SW 1271 (cell line): ENCODE measurements around the gene KIF26B.

Source experiments
- DNase-seq, 2 experiments: peaks; one replicate each; lab custom pipeline; 2025; lab: John Stamatoyannopoulos, UW

The KIF26B gene

DNA sequence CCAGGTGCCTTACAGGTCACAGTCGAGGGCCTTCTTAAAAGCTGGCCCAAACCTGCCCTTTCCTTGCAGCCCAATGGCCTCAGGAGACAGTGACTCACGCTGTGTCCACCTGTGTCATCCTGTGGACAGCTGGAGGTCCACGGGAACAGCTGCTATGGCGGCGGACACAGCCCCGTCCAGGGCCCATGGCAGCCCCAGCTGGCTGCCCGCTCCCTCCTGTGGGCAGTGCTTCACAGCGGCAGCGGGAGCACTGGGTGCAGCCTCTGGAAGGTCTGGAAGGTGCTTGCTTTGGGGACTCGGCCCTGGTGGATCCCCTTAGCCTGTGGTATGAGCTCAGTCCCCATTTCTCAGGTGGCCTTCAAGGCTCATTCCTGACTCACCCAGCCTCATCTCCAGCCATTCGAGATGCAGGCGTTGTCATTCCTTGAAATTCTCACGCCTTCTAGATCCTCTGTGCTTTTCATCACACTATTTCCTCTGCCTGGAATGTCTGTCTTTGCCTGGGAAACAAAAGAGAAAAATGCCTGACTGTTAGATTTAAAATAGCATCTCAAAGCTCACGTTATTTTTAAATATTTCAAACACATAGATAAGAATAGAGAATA lies 86.8 kb downstream of the KIF26B start:
- no peak for DNase-seq

DNA sequence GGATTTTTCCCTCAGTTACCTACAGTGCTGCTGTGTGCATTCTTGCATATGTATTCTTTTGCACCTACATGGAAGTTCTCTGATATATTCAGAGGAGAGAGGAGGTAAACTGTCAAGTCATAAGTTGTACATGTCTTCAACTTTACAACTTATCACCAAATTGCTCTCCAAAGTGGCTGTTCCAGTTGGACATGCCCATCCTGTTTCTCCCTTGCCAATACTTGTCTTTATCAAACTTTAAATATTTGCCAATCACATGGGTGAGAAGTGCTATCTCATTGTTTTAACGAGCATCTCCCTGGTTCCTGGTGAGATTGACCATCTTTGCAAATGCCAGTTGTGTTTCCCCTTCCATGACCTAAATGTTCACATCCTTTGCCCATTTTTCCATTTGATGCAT lies 88.2 kb downstream of the KIF26B start:
- no peak for DNase-seq

DNA sequence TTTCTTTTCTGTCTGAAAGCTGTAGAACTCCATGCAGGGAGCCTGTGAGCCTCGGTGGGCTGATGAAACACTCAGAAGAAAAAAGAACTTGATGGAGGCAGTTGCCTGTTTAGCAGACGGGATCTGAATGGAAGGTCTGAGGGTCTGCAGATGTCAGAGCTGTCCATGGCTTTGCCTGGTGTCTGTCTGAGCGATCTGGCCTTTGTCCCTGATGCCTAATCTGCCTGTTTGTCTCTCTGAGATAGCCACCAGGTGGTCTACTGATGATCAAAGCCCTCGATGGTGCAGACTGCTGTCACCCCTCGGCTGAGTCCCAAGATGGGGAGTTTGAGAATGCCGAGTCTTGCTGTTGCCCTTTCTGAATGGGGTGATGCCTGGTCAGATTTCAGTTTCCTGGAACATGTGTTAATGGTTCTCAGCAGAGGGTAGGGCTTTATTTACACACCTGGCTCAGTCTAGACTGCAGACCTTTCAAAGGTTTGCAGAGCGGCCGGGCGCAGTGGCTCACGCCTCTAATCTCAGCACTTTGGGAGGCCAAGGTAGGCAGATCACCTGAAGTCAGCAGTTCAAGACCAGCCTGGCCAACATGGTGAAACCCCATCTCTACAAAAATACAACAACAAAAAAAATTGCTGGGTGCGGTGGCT lies 90.4 kb downstream of the KIF26B start:
- no peak for DNase-seq

DNA sequence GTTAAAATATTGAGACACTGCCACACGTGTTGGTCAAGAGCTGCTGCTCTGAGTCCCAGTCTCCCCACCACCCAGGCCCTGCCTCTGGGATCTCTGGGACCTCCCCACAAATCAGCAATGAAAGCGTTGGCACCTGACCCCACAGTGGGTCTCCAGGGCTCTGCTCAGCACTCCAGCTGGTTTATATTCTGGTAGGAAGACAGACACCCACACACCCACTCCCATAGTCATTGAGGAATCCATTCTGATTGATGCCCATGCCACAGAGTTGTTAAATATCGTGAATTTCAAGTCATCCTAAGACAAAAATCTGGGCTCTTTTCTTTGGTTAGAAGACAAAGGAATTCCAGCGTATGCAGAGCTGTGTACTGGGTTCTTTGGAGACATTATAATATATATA lies 91.6 kb downstream of the KIF26B start:
- DNase-seq, result no peak

DNA sequence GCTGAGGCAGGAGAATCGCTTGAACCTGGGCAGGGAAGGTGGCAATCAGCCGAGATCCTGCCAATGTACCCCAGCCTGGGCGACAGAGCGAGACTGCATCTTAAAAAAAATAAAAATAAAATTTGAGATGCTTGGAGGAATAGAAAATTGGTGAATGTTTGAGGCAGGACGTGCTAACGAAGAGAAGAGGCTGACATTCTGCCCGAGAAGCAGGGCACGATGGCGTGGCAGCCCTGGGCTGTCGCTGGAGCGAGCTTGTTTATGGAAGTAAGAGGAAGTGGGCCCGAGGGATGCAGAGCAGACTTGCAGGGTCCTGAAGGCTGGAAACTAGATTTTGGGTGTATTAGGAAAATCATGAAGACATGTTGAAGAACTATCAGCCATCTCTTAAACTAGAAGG lies 92.6 kb downstream of the KIF26B start:
- DNase-seq, result no peak

DNA sequence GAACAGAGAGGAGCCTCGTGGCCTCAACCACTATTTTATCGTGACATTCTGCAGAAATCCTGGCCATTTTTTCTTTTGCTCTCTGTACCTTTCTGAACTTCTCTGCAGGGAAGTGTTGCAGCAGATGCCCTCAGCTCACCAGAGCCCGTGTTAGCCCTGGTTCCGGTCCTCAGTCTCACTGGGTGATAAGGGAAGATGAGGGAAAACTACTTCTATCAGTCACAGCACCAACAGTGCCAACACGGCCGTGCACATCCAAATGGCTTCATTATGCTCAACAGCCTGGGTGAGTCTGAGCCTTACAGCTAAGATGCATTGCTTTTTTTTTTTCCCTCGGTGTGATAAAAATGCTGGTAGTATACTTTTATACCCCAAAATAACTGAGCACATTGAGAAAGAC lies 93.0 kb downstream of the KIF26B start:
- no peak for DNase-seq

DNA sequence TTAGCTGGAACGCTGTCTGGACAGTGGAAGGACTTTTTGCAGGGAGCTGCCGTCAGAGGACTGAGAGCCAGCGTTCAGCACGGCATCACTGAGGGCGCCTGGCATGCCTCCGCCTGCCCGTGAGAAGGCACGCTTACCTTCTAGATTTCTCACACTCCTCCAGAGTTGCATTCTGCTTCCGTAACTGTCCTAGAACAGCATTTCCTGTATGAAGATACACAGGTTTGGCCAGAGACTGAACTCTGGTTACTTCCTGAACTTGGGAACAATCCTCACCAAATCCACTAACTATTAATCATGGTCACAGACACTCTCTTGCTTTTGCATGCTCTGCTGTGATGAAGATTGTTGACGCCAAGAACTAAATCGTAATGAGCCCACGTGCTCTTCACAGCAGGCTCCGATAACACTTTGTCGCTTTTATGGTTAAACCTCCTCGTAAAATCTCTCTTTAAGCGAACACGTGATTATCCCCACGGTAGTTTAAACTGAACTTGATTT lies 93.5 kb downstream of the KIF26B start:
- no peak for DNase-seq

DNA sequence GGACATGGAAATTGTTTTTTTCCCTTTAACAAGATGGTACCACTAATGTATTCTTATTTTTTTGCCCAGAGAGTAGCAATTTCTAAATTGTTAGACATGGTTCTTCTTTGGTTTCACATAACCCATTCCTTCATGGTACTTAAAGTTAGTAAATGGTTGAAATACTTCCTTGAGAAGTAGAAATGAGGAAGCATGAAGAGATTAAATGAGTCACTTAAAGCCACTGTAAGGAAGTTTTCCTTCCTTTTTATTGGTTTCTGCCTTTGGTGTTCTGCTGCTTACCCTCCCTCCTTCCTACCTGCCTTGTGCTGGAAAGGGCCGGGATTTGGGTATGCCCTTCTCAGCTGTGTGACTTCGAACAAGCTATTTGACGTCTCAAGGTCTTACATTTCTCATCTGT lies 101.0 kb downstream of the KIF26B start:
- no peak for DNase-seq

DNA sequence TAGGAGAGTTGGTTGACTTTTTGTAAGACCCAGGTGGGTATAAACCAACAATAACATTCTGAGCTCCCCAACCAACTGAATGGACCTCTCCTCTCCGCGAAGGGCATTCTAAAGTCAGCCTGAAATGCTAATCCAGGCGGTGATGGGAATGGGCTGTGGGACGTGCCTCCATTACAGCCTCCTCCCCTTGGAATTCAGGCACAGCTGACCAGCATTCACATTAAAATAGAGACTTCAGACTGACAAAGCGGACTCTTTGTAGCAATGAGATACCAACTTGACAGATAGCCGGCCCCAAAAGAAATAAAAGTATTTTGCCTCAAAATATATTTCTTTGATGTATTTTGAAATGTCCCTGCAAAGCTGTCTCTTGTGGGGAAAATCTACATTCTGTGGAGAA lies 101.7 kb downstream of the KIF26B start:
- DNase-seq, result no peak

DNA sequence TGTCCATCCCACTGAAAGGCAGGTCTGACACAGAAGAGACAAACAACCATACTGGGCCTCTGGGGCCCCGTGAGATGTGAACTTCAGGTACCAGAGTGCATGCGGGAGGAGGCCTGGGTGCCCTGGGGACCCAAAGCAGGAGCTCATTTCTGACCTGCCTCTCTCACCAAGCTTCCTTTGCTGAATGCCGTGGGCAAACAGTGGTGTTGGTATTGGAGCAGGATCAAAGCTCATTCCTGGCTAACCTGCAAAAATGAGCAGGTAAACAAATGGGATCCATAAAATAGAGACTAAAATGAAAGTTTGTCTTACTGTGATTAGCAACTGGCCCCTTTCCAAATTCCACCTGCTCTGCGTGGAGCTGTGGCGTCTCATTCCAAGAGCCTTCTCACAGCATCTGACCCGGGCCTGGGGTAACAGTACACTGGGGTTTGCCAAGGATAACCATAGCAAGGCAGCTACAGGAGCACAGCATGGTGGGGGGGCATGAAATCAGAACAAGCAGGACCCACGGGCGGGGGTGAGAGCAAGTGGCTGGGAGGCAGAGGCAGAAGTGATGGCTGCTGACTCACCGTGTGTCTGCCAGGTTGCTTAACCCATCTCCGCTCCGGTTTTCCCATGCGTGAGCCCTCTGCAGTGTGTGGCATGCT lies 103.6 kb downstream of the KIF26B start:
- DNase-seq, result no peak

DNA sequence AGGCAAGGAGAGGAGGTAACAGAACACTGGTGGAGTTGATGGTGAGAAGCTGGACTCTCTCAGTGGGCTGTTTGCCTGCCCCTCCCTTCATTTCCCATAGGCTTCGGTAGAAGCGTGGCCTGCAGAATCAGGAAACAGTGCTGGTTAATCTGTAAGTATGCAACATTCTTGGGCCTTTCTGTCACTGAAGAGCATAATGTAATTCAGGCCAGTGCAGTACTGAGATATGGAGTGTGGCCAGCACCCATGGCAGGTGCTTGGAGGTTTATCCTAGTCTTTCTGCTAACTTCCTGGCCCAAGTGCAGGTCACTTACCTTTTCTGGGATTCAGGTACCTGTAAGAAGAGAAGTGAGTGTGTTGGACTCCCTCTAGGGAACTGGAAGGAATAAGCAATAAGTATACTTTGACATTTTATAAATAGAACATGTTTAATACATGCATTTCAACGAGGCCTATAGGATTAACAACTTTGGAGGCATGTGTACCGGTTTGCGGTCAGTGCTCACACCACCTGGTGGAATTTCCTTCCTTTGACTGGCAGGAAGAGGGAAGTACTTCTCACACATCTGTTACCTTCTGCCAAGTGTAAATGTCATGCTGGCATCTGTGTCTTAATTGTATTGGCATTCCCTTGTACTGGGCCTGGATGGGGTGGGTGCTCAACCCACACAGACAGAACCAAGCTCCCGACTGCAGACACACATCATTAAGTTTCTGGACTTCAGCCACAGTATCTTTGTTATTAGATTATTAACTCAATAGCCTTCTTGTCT lies 105.5 kb downstream of the KIF26B start:
- no peak for DNase-seq

DNA sequence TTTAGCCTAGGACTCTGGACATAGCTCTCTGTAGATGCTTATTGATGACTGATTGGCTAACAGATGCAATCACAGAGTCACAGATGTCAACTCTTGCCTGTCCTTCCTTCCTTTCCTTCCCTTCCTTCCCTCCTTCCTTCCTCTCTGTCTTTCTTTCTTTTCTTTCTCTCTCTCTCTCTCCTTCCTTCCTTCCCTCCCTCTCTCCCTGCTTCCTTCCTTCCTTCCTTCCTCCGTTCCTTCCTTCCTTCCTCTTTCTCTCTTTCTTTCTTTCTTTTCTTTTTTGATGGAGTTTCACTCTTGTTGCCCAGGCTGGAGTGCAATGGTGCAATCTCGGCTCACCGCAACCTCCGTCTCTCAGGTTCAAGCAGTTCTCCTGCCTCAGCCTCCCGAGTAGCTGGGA lies 106.1 kb downstream of the KIF26B start:
- DNase-seq, result no peak

DNA sequence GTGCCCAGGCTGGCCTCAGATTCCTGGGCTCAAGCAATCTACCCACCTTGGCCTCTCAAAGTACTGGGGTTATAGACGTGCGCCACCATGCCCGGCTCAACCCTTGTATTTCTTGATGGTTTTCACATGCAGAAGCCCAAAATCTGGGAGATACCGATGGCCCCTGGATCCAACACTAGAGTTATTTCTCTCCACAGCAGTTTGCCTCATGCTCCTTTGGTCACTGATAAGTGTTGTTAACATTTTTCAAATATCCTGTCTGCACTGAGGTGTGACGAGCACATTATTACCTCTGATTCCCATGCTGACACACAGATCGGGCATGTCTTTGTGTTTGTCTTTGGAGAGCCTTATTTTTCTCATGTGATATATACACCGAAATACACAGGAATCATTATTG lies 107.0 kb downstream of the KIF26B start:
- no peak for DNase-seq

DNA sequence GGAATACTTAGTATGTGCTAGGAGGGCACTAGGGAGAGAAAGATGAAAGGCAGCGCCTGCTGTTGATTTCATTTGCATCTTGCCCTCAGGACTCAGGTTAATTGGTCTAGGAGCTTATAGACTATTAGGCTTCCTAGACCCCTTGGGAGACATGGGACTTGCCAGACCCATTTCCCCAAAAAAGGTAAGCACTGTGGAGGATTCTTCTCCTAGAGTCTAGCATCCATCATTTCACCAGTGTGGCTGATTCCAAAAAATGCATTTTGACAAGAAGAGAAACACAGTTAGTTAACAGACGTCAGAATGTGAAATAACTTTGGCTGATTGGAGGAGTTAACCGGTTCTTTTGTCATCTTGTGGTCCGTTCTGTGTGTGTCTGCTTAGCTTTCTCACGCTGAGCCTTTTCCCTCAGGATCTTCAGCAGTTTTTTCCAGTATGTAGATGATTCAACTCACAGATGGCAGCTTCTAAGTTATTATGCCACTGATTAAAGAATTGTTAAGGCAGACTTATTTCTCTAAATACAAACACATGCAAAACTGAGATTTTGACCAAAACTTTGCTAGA lies 108.8 kb downstream of the KIF26B start:
- no peak for DNase-seq

DNA sequence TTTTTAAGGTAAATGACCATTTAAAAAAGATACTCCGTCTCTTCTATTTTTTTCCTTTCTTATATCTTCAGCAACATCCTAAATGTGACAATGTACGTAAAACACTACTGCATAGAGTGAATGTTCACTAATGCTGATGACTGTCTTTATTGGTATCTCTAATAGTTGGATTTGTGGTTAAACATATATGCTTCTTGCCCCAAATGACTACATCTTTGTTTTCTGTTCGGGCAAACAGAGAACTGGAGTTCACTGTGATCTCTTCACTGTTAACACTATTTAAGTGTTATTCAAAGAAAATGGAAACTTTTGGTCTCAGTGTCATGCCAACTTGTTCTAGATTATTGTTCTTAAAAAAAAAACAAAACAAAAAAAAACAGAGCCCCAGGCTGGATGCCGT lies 109.4 kb downstream of the KIF26B start:
- no peak for DNase-seq

DNA sequence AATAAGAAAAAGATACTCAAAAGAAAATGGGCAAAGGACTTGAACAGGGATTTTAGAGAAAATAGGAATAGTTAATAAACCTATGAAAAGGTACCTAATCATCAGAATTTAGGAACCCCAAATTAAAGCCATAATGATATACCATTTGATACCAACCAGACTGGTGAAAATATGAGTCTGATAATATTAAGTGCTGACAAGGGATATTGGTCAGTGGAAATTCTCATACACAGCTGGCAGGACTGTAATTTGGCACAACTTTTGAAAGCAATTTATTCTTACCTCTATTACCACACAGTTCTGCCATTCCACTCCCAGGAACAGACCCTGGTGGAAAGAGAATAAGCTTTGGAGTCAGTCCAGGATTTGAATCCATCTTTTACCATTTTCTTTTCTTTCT lies 111.3 kb downstream of the KIF26B start:
- DNase-seq, result no peak

DNA sequence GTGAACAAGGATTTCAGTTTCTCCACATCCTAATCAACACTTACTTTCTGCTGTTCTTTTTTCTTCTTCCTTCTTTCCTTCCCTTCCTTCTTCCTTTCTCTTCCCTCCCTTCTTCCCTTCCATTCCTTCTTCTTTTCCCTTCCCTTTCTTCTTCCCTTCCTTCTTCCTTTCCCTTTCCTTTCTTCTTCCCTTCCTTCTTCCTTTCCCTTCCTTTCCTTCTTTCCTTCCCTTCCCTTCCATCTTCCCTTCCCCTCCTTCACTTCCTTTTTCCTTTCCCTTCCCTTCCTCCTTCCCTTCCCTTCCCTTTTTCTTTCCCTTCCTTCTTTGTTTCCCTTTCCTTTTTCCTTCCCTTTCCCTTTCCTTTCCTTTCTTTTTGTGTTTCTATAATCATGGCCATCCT lies 115.3 kb downstream of the KIF26B start:
- no peak for DNase-seq

DNA sequence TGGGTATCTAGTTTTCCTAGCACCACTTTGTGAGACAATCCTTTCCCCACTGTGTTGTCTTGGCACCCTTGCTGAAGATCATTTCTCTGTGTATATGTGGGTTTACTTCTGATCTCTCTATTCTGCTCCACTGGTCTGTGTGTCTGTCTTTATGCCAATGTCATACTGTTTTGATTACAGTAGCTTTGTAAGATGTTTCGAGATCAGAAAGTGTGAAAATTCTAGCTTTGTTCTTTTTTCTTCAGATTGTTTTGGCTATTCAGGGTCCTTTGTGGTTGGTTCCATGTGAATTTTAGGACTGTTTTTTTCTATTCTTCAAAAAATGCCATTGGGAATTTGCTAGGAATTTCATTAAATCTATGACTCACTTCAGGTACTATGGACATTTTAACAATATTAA lies 116.2 kb downstream of the KIF26B start:
- no peak for DNase-seq

DNA sequence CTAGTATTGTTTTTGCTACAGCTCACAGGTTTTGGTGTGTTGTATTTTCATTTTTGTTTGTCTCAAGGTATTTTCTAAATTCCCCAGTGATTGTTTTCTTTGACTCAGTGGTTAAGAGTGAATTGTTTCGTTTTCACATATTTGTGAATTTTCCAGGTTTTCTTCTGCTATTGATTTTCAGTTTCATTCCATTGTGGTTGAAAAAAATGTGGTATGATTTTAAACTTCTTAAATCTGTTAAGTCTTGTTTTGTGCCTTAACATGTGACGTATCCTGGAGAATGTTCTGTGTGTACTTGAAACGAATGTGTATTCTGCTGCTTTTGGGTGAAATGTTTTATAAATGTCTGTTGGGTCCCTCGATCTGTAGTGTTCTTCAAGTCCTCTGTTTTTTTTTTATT lies 117.9 kb downstream of the KIF26B start:
- DNase-seq, result no peak

DNA sequence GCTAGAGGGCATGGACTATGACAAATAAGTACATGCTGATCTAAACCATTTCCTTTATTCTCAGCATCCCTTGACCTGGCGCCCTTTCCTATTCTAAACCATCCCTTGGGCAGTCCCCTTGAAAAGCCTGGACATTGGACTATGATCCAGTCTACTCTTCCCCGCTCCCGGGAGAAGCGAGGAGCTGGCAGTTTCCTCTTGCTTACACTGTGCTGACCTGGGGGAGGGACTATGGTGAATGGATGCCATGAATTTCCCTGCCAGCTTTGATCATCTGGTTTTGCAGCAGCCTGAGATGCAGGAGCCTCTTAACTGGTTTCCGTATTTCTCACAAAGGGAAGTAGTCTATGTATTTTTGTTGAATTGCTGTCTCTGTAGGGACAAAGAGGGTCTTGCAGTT lies 121.7 kb downstream of the KIF26B start:
- no peak for DNase-seq

DNA sequence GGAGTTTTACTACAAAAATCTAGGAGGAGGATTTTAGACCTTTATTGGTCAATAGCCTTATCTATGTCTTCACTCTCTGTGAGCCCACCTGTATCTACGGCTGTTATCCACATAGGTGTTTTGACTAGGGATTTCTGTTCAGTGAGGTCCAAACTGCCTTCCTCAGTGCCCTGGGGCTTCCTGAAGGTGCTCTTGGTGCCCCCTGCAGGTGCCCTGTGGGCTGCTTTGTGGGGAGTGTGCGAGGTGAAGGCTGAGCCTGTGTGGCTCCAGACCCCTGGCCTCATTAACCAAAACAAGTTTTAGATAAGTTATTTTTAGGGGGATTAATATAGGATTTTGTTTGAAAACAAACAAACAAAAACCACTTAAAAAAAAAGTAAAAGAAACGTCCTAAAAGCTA lies 122.5 kb downstream of the KIF26B start:
- DNase-seq, result no peak

DNA sequence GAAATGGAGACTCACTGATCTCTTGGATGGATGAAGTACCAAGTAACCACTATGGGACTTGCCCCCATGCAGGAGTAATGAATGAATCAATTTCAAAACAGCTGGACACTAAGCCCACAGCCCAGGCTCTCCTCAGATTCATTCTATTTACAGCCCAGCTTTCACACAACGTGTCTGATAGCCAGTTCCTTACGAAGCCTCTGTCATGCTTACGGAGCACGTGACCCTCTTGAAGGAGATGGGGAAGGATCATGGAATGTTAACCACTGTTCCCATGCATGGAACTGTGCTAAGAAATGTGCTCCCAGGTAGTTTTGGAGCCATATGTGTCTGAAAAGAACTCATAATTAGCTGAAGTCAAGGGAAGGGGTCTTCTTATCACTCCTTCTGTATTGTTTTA lies 124.1 kb downstream of the KIF26B start:
- no peak for DNase-seq

DNA sequence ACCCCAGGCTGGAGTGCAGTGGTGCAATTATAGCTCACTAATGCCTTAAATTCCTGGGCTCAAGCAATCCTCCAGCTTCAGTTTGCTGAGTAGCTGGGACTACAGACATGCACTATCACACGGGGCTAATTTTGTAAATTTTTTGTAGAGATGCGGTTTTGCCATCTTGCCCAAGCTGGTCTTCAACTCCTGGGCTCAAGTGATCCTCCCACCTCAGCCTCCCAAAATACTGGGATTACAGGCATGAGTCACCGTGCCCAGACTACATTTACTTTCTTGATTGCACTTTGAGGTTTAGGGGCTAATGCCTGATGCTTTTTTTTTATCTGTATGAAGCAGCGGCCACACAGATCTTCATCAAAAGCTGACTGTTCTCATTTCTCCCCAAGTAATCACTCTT lies 124.6 kb downstream of the KIF26B start:
- DNase-seq, result no peak
